ENCODE measurements around the gene ESR1. TPM values are rescaled to one million over a fixed set of nuclear protein-coding genes. Genes with fewer than 3 reads are reported as not detected.

Gene ESR1
- polyA plus RNA-seq, 1 of the 3 experiments (the other 2 are of a cell fraction), result under 0.01 TPM

DNA sequence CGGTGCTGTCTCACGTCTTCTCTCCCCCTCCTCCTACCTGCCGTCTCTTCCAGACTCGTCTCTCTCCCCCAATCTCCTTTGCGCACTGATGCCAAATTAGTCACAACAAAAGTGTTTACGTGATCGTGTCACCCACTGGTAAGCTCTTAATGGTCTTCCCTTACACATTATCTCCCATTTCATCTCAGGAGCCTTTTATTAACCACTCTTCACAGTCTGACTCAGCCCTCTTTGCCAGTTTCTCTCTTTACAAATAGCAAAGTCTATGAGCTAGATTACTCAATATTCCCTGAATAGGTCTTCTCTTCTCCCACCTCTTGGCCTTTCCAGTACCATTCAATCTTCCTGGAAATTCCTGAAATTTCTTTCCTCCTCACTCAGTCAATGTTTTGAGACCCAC lies 247.0 kb downstream of the ESR1 start:
- WGBS (ENCODE audit: low lambda C conversion rate), result 3% methylated on average over 7 of the region's 7 CpGs
- H3F3A ChIP-seq (replicated peaks; ENCODE audit: insufficient read depth), result no peaks in the 10 kb centered on the region
- H2AFZ ChIP-seq (ENCODE audit: low read depth), result no peak overlapping the region
- peak overlapping the region; percentile 58; the same call in 1 of the 2 replicates for H3K4me2 ChIP-seq
- H3K36me3 ChIP-seq (replicated peaks in 1 of 2; ENCODE audit: control insufficient read depth in 1 of 2, insufficient read depth in 2 of 2, low read length in 1 of 2), result no peaks in the 10 kb centered on the region
- H3K9me2 ChIP-seq, result no peaks in the 10 kb centered on the region
- no peaks in the 10 kb centered on the region for H3K27me3 ChIP-seq (ENCODE audit: insufficient read depth)
- no peak; the same call in 1 of the 2 replicates for TF ChIP-seq NFIC (IDR thresholded peaks at IDR 0.05; ENCODE audit: borderline replicate concordance)
- no peak for TF ChIP-seq SMC3 (IDR thresholded peaks at IDR 0.05; ENCODE audit: low read depth, low read length)
- peak; percentile 36; the same call in 1 of the 2 replicates for TF ChIP-seq JUND (IDR thresholded peaks at IDR 0.05)
- TF ChIP-seq, protein P1, sequence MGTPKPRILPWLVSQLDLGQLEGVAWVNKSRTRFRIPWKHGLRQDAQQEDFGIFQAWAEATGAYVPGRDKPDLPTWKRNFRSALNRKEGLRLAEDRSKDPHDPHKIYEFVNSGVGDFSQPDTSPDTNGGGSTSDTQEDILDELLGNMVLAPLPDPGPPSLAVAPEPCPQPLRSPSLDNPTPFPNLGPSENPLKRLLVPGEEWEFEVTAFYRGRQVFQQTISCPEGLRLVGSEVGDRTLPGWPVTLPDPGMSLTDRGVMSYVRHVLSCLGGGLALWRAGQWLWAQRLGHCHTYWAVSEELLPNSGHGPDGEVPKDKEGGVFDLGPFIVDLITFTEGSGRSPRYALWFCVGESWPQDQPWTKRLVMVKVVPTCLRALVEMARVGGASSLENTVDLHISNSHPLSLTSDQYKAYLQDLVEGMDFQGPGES (IDR thresholded peaks at IDR 0.05; ENCODE audit: low read depth, low read length), result no peak
- no peak for TF ChIP-seq YY1 (IDR thresholded peaks at IDR 0.05; ENCODE audit: low read depth)
- no peak overlapping the region for H3K9ac ChIP-seq
- no peak overlapping the region for H3K27ac ChIP-seq (ENCODE audit: low read depth in 2 of 2, low read length in 1 of 2)
- no peaks in the 10 kb centered on the region for H3K4me1 ChIP-seq (ENCODE audit: control insufficient read depth in 1 of 2, insufficient read depth in 2 of 2, low read depth in 1 of 2, low read length in 1 of 2)
- no peaks in the 10 kb centered on the region for H3K79me2 ChIP-seq (ENCODE audit: insufficient read depth)
- DNase-seq, result no peak
- CTCF ChIA-PET, result no interaction called here
- no peaks in the 10 kb centered on the region for H4K20me1 ChIP-seq (ENCODE audit: insufficient read depth)
- POLR2A ChIA-PET, result no interaction called here
- H3K9me3 ChIP-seq, result no peaks in the 10 kb centered on the region
- no peak overlapping the region for H3K4me3 ChIP-seq (ENCODE audit: low read depth in 2 of 2, low read length in 1 of 2)

DNA sequence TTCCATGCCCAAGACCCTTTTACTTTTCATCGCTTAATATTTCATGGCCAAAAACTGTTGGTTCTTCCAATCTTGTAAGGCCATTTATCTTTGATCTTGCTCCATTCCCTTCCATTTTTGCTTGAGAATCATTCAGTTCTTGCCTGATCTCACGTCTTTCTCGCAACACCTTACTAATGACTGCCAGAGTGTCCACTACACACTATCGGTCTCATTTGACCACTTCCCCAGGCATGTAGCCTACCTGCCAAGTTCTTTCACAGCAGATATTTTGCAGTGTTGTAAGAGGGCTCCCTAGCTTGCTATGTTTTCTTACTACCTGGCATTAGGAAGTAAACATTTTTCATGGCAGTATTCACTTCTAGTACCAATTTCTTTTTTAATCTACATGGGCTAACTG lies 248.0 kb downstream of the ESR1 start:
- no peaks in the 10 kb centered on the region for H3F3A ChIP-seq (replicated peaks; ENCODE audit: insufficient read depth)
- no peaks in the 10 kb centered on the region for H3K9me3 ChIP-seq
- H2AFZ ChIP-seq (ENCODE audit: low read depth), result no peak overlapping the region
- no peaks in the 10 kb centered on the region for H3K9me2 ChIP-seq
- H3K27me3 ChIP-seq (ENCODE audit: insufficient read depth), result no peaks in the 10 kb centered on the region
- 67% methylated on average over 4 of the region's 4 CpGs for WGBS (ENCODE audit: low lambda C conversion rate)
- no peaks in the 10 kb centered on the region for H4K20me1 ChIP-seq (ENCODE audit: insufficient read depth)
- H3K79me2 ChIP-seq (ENCODE audit: insufficient read depth), result no peaks in the 10 kb centered on the region
- no peak for TF ChIP-seq GABPA (IDR thresholded peaks at IDR 0.05; ENCODE audit: low read depth)
- no peak for TF ChIP-seq FOXJ3 (CRISPR knock-in tag; IDR thresholded peaks at IDR 0.05)
- no peak for TF ChIP-seq TCF12 (IDR thresholded peaks at IDR 0.05)
- TF ChIP-seq GATA2 (CRISPR knock-in tag; IDR thresholded peaks at IDR 0.05), result no peak
- TF ChIP-seq MEF2A (IDR thresholded peaks at IDR 0.05; ENCODE audit: borderline replicate concordance, low read depth), result no peak
- no peak for TF ChIP-seq CHD2 (IDR thresholded peaks at IDR 0.05; ENCODE audit: low read length, partially characterized antibody)
- no peak for TF ChIP-seq POLR2AphosphoS5 (IDR thresholded peaks at IDR 0.05; ENCODE audit: low read depth, low read length)
- no peak for TF ChIP-seq NRF1 (IDR thresholded peaks at IDR 0.05; ENCODE audit: low read depth, low read length)
- ChIA-PET CTCF (no interaction called here), POLR2A (no interaction called here)
- no peak overlapping the region for H3K4me3 ChIP-seq (ENCODE audit: low read depth in 2 of 2, low read length in 1 of 2)
- DNase-seq, result no peak
- no peaks in the 10 kb centered on the region for H3K36me3 ChIP-seq (replicated peaks in 1 of 2; ENCODE audit: control insufficient read depth in 1 of 2, insufficient read depth in 2 of 2, low read length in 1 of 2)
- no peak overlapping the region for H3K27ac ChIP-seq (ENCODE audit: low read depth in 2 of 2, low read length in 1 of 2)
- H3K4me2 ChIP-seq, result no peak overlapping the region
- no peaks in the 10 kb centered on the region for H3K4me1 ChIP-seq (ENCODE audit: control insufficient read depth in 1 of 2, insufficient read depth in 2 of 2, low read depth in 1 of 2, low read length in 1 of 2)
- no peak overlapping the region for H3K9ac ChIP-seq

Measured in SK-N-SH (cell line).